HL-60 (cell line): ENCODE results near the gene RPL32.

Source experiments
- DNase-seq, 2 experiments: peaks; one replicate each; pipeline ENCODE4 v3.0.0-alpha.2; 2010 to 2020; ENCODE audit warnings: low read depth in 1 of 2, low spot score in 1 of 2
- H3K27ac ChIP-seq: fragments of 250-450 bp; sonication (Bioruptor Pico); replicated peaks from 2 replicates; pipeline ENCODE4 v1.5.1; 2020; ENCODE audit warnings: mild to moderate bottlenecking, moderate library complexity
- H3K27me3 ChIP-seq: fragments of 250-450 bp; sonication (Bioruptor Pico); 2 replicates; pipeline ENCODE4 v1.5.1; 2021; ENCODE audit warnings: mild to moderate bottlenecking, moderate library complexity; ENCODE audit not compliant: insufficient read depth, poor library complexity, severe bottlenecking
- H3K4me3 ChIP-seq: replicated peaks from 2 replicates; pipeline ENCODE4 v1.5.1; 2011; ENCODE audit warnings: mild to moderate bottlenecking, control low read depth, low read length; ENCODE audit not compliant: insufficient read depth
- GABPA ChIP-seq: IDR thresholded peaks from 2 replicates; pipeline ENCODE4 v1.6.1; 2012; ENCODE audit warnings: low read depth
- POLR2AphosphoS5 ChIP-seq: IDR thresholded peaks from 2 replicates; pipeline ENCODE4 v1.6.1; 2012; ENCODE audit warnings: low read depth
- SPI1 ChIP-seq: IDR thresholded peaks from 2 replicates; pipeline ENCODE4 v1.6.1; 2012; ENCODE audit warnings: low read depth, mild to moderate bottlenecking, borderline replicate concordance
- TF ChIP-seq, protein P1 (sequence below): IDR thresholded peaks from one replicate; pipeline ENCODE4 v1.5.1; 2011; ENCODE audit warnings: low read length, control low read depth, inconsistent platforms; ENCODE audit not compliant: insufficient read depth
- TF ChIP-seq, protein P2 (sequence below): IDR thresholded peaks from 2 replicates; pipeline ENCODE4 v1.6.1; 2012; ENCODE audit warnings: low read depth; ENCODE audit not compliant: insufficient replicate concordance

RPL32 gene

DNA sequence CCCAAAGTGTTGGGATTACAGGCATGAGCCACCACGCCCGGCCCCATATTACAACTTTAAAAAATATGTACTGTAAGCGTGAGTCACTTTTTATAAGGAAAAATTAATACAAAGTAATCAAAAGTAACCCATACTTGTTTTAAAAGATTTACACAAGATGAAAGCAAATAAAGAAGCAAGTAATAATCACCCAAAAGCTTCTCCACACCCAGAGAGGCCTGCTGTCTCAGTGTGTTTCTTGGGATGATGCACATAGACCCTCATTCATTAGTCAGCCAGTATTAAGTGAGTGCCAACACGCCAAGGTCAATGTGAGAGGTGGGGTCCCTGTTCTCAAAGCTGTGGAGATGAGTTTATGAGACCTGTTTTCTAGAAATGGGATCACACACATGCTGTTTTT lies 12.0 kb downstream of the RPL32 start:
- Histone ChIP-seq H3K27ac (no peak overlapping the region), H3K4me3 (no peak overlapping the region), H3K27me3 (no peaks in the 10 kb centered on the region)
- TF ChIP-seq, protein P1, sequence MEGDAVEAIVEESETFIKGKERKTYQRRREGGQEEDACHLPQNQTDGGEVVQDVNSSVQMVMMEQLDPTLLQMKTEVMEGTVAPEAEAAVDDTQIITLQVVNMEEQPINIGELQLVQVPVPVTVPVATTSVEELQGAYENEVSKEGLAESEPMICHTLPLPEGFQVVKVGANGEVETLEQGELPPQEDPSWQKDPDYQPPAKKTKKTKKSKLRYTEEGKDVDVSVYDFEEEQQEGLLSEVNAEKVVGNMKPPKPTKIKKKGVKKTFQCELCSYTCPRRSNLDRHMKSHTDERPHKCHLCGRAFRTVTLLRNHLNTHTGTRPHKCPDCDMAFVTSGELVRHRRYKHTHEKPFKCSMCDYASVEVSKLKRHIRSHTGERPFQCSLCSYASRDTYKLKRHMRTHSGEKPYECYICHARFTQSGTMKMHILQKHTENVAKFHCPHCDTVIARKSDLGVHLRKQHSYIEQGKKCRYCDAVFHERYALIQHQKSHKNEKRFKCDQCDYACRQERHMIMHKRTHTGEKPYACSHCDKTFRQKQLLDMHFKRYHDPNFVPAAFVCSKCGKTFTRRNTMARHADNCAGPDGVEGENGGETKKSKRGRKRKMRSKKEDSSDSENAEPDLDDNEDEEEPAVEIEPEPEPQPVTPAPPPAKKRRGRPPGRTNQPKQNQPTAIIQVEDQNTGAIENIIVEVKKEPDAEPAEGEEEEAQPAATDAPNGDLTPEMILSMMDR = no peak
- no peak for TF ChIP-seq POLR2AphosphoS5
- TF ChIP-seq, protein P2, sequence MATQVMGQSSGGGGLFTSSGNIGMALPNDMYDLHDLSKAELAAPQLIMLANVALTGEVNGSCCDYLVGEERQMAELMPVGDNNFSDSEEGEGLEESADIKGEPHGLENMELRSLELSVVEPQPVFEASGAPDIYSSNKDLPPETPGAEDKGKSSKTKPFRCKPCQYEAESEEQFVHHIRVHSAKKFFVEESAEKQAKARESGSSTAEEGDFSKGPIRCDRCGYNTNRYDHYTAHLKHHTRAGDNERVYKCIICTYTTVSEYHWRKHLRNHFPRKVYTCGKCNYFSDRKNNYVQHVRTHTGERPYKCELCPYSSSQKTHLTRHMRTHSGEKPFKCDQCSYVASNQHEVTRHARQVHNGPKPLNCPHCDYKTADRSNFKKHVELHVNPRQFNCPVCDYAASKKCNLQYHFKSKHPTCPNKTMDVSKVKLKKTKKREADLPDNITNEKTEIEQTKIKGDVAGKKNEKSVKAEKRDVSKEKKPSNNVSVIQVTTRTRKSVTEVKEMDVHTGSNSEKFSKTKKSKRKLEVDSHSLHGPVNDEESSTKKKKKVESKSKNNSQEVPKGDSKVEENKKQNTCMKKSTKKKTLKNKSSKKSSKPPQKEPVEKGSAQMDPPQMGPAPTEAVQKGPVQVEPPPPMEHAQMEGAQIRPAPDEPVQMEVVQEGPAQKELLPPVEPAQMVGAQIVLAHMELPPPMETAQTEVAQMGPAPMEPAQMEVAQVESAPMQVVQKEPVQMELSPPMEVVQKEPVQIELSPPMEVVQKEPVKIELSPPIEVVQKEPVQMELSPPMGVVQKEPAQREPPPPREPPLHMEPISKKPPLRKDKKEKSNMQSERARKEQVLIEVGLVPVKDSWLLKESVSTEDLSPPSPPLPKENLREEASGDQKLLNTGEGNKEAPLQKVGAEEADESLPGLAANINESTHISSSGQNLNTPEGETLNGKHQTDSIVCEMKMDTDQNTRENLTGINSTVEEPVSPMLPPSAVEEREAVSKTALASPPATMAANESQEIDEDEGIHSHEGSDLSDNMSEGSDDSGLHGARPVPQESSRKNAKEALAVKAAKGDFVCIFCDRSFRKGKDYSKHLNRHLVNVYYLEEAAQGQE = no peak
- no peak for TF ChIP-seq SPI1
- TF ChIP-seq GABPA = no peak
- DNase-seq = no peak

DNA sequence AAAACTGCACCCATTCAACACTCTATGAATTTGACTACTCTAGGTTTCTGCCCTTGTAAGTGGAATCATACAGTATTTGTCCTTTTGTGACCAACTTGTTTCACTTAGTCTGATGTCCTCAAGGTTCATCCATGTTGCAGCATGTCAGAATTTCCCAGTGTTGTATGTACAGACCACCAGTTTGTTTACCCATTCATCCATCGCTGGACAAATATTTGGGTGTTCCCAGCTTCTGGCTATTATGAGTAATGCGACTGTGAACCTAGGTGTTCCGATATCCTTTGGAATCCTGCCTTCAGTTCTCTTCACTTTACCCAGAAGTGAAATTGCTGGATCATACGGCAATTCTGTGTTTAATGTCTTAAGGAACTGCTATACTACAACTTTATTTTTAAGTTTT lies 12.6 kb downstream of the RPL32 start:
- H3K4me3 ChIP-seq = no peak overlapping the region
- H3K27me3 ChIP-seq = no peaks in the 10 kb centered on the region
- TF ChIP-seq, protein P1 = no peak
- TF ChIP-seq, protein P2 = no peak
- TF ChIP-seq GABPA (no peak), POLR2AphosphoS5 (no peak)
- no peak overlapping the region for H3K27ac ChIP-seq
- no peak for DNase-seq

DNA sequence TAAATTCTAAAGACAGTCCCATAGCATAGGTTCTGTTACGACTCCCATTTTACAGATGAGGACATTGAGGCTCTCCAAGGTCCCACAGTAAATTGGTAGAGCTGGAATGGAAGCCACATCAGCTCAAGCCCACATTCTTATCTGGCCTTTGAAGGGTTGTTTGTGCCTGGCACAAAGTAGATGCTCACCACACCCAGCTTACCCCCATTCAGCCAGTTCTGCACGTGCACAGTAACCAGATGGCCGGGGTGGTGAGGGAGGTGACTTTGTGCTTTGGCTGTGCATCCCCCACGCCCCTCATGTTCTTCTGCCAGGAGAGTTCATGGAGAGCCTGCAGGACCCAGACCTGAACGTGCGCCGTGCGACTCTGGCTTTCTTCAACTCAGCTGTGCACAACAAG lies 16.2 kb downstream of the RPL32 start:
- Histone ChIP-seq H3K27me3 (no peaks in the 10 kb centered on the region), H3K27ac (no peak overlapping the region), H3K4me3 (no peak overlapping the region)
- TF ChIP-seq, protein P2 = no peak
- DNase-seq = no peak

DNA sequence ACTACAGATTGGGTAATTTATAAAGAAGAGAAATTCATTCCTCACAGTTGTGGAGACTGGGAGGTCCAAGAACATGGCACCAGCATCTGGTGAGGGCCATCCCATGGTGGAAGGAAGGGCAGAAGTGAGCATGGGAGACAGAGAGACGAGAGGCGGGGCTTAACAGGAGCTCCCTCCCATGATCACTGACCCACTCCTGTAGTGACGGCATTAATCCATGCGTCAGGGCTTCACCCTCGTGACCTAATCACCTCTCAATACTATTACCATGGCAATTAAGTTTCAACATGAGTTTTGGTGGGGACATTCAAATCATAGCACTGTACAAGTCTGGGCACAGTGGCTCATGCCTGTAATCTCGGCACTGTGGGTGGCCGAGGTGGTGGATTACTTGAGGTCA lies 17.1 kb downstream of the RPL32 start:
- Histone ChIP-seq H3K27me3 (no peaks in the 10 kb centered on the region), H3K27ac (no peak overlapping the region), H3K4me3 (no peak overlapping the region)

More for the DNA sequence above, 17.1 kb downstream of the RPL32 start:
- TF ChIP-seq, protein P2 = no peak
- TF ChIP-seq SPI1 = no peak
- TF ChIP-seq POLR2AphosphoS5 = no peak
- TF ChIP-seq, protein P1 = no peak
- no peak for TF ChIP-seq GABPA
- DNase-seq = no peak
